ENCODE measurements around the gene ZFYVE9.
"Not testable (repeated sequence)": the region's sequence is repeated elsewhere in the genome, so short reads cannot be mapped to it uniquely, and the experiment has no call there.

ZFYVE9 gene

DNA sequence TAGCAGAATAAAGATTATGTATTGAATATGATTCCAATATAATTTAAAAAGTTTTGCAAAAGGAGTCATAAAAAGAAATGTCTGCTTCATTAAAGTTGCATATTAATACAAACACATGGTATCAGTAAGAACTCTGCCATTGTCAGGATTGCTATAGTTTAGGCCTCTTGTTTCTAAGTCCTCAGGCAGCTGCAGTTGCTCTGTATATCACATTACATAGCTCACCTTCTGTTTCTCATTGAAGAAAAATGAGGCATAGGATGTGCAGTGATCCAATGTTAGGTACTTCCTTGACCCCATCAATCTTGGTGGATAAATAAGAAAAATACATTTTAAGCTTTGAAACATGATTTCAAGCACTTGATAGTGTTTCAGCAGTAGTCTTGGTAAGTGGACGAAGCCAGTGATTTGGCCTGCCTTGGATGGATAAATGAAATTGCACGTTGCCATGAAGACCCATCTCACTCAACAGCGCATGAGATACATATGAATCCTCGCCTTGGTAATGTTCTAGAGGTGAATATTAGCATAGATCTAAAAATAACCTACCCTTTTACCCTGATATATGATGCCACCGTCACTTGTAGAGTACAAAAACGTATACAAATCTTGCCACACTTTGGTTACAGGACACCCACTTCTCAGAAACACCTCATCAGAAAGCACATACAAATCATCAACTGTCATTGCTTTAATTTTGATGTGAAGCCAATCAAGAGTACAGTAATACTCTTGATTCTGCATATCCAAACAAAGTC is 25.3 kb downstream of the ZFYVE9 start:
- H3K4me3 Mint-ChIP-seq, result no peak overlapping the region
- H3K36me3 Mint-ChIP-seq, result peaks cover 5% of the 10 kb centered on the region
- ATAC-seq, result no peak
- peaks cover 6% of the 10 kb centered on the region for H3K9me3 Mint-ChIP-seq
- H3K27me3 Mint-ChIP-seq, result no peaks in the 10 kb centered on the region
- H3K4me1 Mint-ChIP-seq, result no peaks in the 10 kb centered on the region
- no peak overlapping the region for H3K27ac Mint-ChIP-seq

DNA sequence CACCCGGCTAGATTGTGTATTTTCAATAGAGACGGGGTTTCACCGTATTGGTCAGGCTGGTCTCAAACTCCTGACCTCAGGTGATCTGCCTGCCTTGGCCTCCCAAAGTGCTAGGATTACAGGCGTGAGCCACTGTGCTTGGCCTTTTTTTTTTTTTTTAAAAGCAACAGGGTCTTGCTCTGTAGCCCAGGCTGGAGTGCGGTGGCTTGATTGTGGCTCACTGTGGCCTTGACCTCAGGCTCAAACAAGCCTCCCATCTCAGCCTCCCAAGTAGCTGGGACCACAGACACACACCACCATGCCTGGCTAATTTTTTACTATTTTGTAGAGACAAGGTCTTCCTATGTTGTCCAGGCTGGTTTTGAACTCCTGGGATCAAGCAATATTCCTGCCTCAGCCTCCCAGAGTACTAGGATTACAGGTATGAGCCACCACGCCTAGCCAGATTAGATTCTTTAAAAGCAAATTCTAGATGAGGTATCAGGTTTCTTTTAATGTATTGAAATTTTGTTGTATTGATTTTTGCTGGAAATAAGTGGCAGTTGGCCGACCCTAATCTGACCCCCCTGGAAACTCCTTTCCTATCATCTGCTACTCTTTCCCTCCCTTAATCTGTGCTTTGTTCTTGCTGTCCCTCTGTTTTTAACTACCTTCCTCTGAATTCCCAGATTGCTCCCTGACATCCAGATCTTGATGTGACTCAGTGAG is 26.6 kb downstream of the ZFYVE9 start:
- Mint-ChIP-seq H3K4me1 (no peaks in the 10 kb centered on the region), H3K4me3 (no peak overlapping the region), H3K27ac (no peak overlapping the region), H3K36me3 (peaks cover 5% of the 10 kb centered on the region), H3K27me3 (peaks cover 2% of the 10 kb centered on the region), H3K9me3 (peaks cover 6% of the 10 kb centered on the region)
- ATAC-seq, result no peak

DNA sequence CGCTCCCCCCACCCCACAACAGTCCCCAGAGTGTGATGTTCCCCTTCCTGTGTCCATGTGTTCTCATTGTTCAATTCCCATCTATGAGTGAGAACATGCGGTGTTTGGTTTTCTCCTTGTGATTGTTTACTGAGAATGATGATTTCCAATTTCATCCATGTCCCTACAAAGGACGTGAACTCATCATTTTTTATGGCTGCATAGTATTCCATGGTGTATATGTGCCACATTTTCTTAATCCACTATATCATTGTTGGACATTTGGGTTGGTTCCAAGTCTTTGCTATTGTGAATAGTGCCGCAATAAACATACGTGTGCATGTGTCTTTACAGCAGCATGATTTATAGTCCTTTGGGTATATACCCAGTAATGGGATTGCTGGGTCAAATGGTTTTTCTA is 29.3 kb downstream of the ZFYVE9 start:
- ATAC-seq, H3K4me3 Mint-ChIP-seq, H3K9me3 Mint-ChIP-seq, H3K4me1 Mint-ChIP-seq, H3K27ac Mint-ChIP-seq, H3K36me3 Mint-ChIP-seq: not testable (repeated sequence)
- H3K27me3 Mint-ChIP-seq, result peaks cover 16% of the 10 kb centered on the region

DNA sequence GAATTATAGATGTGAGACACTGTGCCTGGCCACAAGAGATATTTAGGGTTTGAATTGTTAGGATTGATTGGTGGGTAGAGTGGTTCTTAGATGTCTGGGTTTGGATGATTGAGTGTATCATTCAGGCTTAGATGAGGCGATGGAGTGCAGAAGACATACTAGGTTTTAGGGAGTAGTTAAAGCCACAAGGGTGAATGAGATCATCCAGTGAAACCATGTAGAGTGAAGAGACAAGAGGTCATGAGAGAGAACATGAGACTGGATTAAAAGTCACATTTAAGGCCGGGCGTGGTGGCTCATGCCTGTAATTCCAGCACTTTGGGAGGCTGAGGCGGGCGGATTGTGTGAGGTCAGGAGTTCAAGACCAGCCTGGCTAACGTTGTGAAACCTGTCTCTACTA is 37.2 kb downstream of the ZFYVE9 start:
- H3K27me3 Mint-ChIP-seq, result peaks cover 45% of the 10 kb centered on the region
- peaks cover 7% of the 10 kb centered on the region for H3K4me1 Mint-ChIP-seq
- H3K9me3 Mint-ChIP-seq, result peaks cover 3% of the 10 kb centered on the region
- H3K36me3 Mint-ChIP-seq, result no peaks in the 10 kb centered on the region
- no peak overlapping the region for H3K4me3 Mint-ChIP-seq
- no peak overlapping the region for H3K27ac Mint-ChIP-seq
- ATAC-seq, result no peak

DNA sequence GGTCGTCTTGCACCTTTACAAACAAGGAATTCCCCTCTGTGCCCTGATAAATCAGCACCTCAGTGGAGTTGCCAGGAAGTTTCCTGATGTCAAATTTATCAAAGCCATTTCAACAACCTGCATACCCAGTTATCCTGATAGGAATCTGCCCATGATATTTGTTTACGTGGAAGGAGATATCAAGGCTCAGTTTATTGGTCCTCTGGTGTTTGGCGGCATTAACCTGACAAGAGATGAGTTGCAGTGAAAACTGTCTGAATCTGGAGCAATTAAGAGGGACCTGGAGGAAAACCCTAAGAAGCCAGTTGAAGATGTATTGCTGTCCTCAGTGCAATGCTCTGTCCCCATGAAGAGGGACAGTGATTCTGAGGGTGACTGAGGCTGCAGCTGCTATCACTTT is 38.3 kb downstream of the ZFYVE9 start:
- peaks cover 7% of the 10 kb centered on the region for H3K4me1 Mint-ChIP-seq
- no peak overlapping the region for H3K27ac Mint-ChIP-seq
- peaks cover 3% of the 10 kb centered on the region for H3K9me3 Mint-ChIP-seq
- H3K36me3 Mint-ChIP-seq, result no peaks in the 10 kb centered on the region
- no peak overlapping the region for H3K4me3 Mint-ChIP-seq
- no peak for ATAC-seq
- peaks cover 45% of the 10 kb centered on the region for H3K27me3 Mint-ChIP-seq

DNA sequence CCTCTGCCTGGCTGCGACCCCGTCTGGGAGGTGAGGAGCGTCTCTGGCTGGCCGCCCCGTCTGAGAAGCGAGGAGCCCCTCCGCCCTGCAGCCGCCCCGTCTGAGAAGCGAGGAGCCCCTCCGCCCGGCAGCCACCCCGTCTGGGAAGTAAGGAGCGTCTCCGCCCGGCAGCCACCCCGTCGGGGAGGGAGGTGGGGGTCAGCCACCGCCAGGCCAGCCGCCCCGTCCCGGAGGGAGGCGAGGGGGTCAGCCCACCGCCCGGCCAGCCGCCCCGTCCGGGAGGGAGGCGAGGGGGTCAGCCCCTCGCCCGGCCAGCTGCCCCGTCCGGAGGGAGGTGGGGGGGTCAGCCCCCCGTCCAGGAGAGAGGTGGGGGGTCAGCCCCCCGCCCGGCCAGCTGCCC is 39.9 kb downstream of the ZFYVE9 start:
- H3K27me3 Mint-ChIP-seq, result peaks cover 34% of the 10 kb centered on the region

DNA sequence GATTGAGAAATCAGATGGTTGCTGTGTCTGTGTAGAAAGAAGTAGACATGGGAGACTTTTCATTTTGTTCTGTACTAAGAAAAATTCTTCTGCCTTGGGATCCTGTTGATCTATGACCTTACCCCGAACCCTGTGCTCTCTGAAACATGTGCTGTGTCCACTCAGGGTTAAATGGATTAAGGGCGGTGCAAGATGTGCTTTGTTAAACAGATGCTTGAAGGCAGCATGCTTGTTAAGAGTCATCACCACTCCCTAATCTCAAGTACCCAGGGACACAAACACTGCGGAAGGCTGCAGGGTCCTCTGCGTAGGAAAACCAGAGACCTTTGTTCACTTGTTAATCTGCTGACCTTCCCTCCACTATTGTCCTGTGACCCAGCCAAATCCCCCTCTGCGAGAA is 40.4 kb downstream of the ZFYVE9 start:
- H3K4me3 Mint-ChIP-seq, H3K9me3 Mint-ChIP-seq, ATAC-seq, H3K4me1 Mint-ChIP-seq, H3K36me3 Mint-ChIP-seq, H3K27ac Mint-ChIP-seq: not testable (repeated sequence)
- peaks cover 28% of the 10 kb centered on the region for H3K27me3 Mint-ChIP-seq

More for the DNA sequence above, 39.9 kb downstream of the ZFYVE9 start:
- not testable (repeated sequence) for ATAC-seq, H3K4me3 Mint-ChIP-seq, H3K27ac Mint-ChIP-seq, H3K9me3 Mint-ChIP-seq, H3K4me1 Mint-ChIP-seq, H3K36me3 Mint-ChIP-seq

DNA sequence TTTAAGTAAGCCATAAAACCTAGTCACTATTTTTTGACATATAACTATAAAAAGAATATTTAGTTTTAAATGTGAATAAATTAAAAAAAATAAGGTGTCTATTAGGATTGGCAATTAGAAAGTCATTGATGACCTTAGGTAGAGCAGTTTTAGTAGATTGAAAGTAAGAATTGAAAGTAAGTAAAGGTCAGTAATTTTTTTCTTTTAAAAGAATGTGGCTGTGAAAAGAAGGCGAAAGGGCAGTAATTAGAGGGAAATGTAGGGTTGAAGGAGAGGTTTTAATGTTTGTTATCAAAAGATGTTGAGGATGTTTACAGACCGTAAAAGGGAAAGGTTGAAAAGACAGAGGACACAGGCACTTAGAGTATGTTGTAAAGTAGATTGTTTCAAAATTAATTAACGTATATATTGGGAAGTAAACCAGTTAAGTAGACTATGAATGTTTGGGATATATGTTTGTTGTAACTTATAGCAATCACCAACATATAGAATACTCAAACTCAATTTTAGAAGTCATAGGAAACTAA is 41.0 kb downstream of the ZFYVE9 start:
- peaks cover 7% of the 10 kb centered on the region for H3K4me1 Mint-ChIP-seq
- H3K36me3 Mint-ChIP-seq, result no peaks in the 10 kb centered on the region
- H3K4me3 Mint-ChIP-seq, result no peak overlapping the region
- H3K9me3 Mint-ChIP-seq, result no peaks in the 10 kb centered on the region
- H3K27me3 Mint-ChIP-seq, result peaks cover 22% of the 10 kb centered on the region
- ATAC-seq, result no peak
- no peak overlapping the region for H3K27ac Mint-ChIP-seq

DNA sequence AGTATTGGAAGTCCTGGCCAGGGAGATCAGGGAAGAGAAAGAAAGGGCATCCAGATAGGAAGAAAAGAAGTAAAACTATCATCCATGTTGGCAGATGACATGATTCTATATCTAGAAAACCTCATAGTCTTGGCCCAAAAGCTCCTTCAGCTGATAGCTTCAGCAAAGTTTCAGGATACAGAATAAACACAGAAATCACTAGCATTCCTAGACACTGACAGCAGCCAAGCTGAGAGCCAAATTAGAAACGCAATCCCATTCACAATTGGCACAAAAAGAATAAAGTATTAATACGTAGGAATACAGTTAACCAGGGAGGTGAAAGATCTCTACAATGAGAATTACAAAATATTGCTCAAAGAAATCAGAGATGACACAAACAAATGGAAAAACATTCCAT is 44.6 kb downstream of the ZFYVE9 start:
- H3K27ac Mint-ChIP-seq, result no peak overlapping the region
- no peak for ATAC-seq
- peaks cover 7% of the 10 kb centered on the region for H3K4me1 Mint-ChIP-seq
- no peaks in the 10 kb centered on the region for H3K36me3 Mint-ChIP-seq
- no peaks in the 10 kb centered on the region for H3K9me3 Mint-ChIP-seq
- no peak overlapping the region for H3K4me3 Mint-ChIP-seq
- H3K27me3 Mint-ChIP-seq, result peaks cover 10% of the 10 kb centered on the region

DNA sequence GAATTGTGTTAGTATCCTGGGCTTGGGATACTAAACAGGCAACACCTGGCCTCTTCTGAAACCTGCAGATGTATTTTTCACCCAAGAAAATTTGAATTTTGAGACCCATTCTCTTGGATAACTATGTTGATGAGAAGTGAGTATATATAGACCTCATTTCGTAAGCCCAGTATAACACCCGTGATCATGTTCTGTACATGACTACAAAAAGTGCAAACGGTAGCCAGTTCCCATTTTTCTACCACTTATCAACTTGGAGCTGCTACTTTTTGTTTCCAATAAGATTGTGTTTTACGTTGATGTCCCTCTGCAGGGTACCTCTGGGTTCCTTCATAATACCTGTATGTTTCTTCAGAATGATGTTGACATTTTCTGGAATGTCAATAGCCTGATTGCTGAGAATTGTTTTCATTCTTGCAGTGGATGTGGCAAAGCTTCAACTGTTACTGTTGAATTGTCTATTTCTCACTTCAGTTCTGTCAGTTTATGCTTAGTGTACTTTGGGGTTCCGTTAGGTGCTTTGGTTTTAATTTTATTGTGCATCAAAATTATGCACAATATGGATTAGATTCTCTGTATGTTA is 48.1 kb downstream of the ZFYVE9 start:
- peaks cover 17% of the 10 kb centered on the region for H3K27me3 Mint-ChIP-seq
- no peak overlapping the region for H3K4me3 Mint-ChIP-seq
- ATAC-seq, result no peak
- H3K9me3 Mint-ChIP-seq, result no peaks in the 10 kb centered on the region
- H3K36me3 Mint-ChIP-seq, result no peaks in the 10 kb centered on the region
- H3K4me1 Mint-ChIP-seq, result no peaks in the 10 kb centered on the region
- no peak overlapping the region for H3K27ac Mint-ChIP-seq

DNA sequence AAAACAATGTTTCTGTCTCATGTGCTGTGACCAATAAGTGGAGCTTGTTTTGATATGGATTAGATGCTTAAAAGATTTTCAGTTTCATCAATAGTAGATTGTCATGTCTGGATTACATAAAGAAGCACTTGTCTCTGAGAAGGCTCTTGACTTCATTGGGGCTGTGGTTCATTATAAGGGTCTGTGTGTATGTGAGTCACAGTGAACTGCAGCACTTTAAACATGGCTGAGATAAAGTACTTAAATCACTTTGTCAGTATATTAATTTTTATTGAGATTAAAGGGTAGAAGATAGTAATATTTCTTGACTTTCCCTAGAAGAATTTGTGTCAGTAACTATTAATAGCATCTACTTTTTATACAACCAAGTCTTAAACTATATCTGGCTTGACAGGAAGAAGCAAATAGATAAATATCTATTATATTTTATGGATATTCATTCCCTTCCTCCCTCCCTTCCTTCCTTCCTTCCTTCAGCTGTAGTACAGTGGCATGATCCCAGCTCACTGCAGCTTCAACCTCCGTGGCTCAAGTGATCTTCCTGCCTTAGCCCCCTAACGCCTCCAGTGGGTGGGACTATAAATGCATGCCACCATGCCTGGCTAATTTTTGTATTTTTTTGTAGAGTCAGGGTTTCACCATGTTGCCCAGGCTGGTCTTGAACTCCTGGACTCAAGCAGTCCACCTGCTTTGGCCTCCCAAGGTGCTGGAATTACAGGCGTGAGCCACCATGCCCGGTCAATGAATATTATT is 48.8 kb downstream of the ZFYVE9 start:
- ATAC-seq, result no peak
- Mint-ChIP-seq H3K27me3 (peaks cover 17% of the 10 kb centered on the region), H3K9me3 (no peaks in the 10 kb centered on the region), H3K4me1 (no peaks in the 10 kb centered on the region), H3K4me3 (no peak overlapping the region), H3K27ac (no peak overlapping the region), H3K36me3 (no peaks in the 10 kb centered on the region)

DNA sequence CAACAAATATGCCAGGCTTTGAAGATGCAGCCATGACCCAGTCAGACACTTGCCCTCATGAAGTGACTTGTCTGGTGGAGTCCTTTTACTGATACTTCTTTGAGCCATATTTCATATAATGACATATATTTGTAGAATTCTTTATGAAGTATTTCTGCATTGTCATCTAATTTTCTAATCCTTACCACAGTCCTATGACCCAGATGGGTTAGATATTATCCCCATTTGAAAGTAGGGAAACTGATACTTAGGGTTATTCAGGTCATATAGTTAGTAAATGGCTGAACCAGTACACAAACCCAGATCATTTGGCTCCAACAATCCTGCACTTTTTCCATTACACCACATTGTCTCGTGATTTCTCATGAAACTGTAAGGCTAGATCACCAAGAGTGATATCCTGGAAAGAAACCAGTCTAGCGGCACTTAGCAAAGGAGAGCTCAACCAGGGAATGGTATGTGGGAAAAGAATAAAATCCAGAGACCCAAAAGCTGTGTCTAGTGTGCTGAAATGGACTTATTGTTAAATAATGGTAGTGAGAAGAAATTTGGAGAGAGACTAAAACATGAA is 49.6 kb downstream of the ZFYVE9 start:
- H3K27me3 Mint-ChIP-seq, result peaks cover 17% of the 10 kb centered on the region
- no peak overlapping the region for H3K4me3 Mint-ChIP-seq
- no peaks in the 10 kb centered on the region for H3K4me1 Mint-ChIP-seq
- no peaks in the 10 kb centered on the region for H3K9me3 Mint-ChIP-seq
- H3K27ac Mint-ChIP-seq, result no peak overlapping the region
- ATAC-seq, result no peak
- H3K36me3 Mint-ChIP-seq, result no peaks in the 10 kb centered on the region

DNA sequence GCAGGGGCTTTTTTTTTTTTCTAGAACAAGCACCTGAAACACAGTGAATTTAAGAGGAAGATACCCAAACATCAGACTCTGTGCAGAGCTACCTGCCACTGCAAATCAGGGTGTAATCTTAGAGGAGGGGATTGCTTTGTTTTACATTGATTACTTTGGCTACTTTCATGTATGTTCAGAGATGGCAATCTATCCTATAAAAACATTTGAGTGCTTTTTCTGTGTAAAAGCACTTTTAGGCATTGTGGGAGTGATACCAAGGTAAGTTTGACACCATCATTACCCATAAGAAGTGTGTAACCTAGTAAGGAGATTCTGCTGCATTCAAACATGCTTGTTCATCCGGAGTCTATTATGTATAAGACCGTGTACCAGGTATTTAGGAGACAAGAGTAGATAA is 50.1 kb downstream of the ZFYVE9 start:
- peaks cover 17% of the 10 kb centered on the region for H3K27me3 Mint-ChIP-seq
- H3K36me3 Mint-ChIP-seq, result no peaks in the 10 kb centered on the region
- H3K27ac Mint-ChIP-seq, result no peak overlapping the region
- H3K9me3 Mint-ChIP-seq, result no peaks in the 10 kb centered on the region
- no peak for ATAC-seq
- no peak overlapping the region for H3K4me3 Mint-ChIP-seq
- H3K4me1 Mint-ChIP-seq, result no peaks in the 10 kb centered on the region

DNA sequence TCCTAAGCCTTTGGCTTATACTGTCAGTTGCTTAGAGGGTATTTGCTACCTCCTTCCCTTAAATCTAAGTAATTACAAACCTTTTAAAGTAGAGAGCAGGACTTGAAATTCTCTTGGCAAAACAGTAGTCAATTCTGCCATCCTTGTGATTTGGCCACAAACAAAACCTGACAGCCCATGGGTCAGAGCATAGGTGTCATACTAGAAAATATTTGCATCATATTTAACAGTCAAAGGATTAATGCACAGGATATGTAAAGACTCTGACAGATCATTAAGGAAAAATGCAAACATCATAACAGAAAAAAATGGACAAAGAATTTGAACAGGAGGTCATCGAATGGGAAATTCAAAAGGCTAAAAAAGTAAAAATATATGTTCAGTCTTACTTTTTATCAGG is 50.5 kb downstream of the ZFYVE9 start:
- Mint-ChIP-seq H3K4me1 (no peaks in the 10 kb centered on the region), H3K27ac (no peak overlapping the region), H3K9me3 (no peaks in the 10 kb centered on the region), H3K36me3 (no peaks in the 10 kb centered on the region), H3K4me3 (no peak overlapping the region), H3K27me3 (peaks cover 17% of the 10 kb centered on the region)
- no peak for ATAC-seq

DNA sequence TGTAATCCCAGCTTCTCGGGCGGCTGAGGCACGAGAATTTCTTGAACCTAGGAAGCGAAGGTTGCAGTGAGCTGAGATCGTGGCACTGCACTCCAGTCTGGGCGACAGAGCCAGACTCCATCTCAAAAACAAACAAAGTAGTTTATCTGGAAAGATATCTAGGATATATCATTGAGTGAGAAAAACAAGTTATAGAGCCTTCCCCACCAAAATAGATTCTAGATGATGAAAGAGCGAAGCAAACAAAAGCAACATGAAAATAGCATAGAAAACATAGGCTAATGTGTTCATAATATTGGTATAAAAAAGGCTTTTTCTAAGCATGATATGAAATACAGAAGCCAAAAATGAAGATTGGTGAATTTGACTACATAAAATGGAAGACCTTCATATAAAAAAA is 52.1 kb downstream of the ZFYVE9 start:
- Mint-ChIP-seq H3K27me3 (peaks cover 17% of the 10 kb centered on the region), H3K36me3 (no peaks in the 10 kb centered on the region), H3K4me3 (no peak overlapping the region), H3K27ac (no peak overlapping the region), H3K9me3 (no peaks in the 10 kb centered on the region), H3K4me1 (no peaks in the 10 kb centered on the region)
- no peak for ATAC-seq

All from stimulated activated memory B cell treated with anti-CD40 and anti-IgM and Interleukin-4, amounts not matched to agents 10 μg/mL and 1 μg/mL and 100 μg/mL, for 72 hours (primary cell).